Activated T-helper 1 cell treated with anti-CD3 and anti-CD28 coated beads, Interleukin-12 subunit alpha, Interleukin-12 subunit beta, Interleukin-2, Interleukin-4 antibody, amounts not matched to agents 30 ng/mL and 10 ng/mL and 1 ng/mL, durations not matched to agents 14 hours and 24 hours and 36 hours (primary cell): ENCODE results near the gene COX7B. TPM values are rescaled to one million over a fixed set of nuclear protein-coding genes. Genes with fewer than 3 reads are reported as not detected.
A peak's percentile ranks its signal among the peaks of the same experiment; 100 is the strongest.
"Not testable (repeated sequence)": the region's sequence is repeated elsewhere in the genome, so short reads cannot be mapped to it uniquely, and the experiment has no call there.

Source experiments
- DNase-seq: peaks from one replicate; pipeline ENCODE4 v3.0.0; 2021; ENCODE audit warnings: low spot score
- H3K27ac Mint-ChIP-seq: one replicate; pipeline ENCODE4 v1.8.0; 2021; ENCODE audit warnings: mild to moderate bottlenecking, mixed read lengths
- H3K27me3 Mint-ChIP-seq: one replicate; pipeline ENCODE4 v1.8.0; 2022; ENCODE audit warnings: mild to moderate bottlenecking, moderate library complexity, mixed read lengths; ENCODE audit not compliant: insufficient read depth
- H3K36me3 Mint-ChIP-seq: one replicate; pipeline ENCODE4 v1.8.0; 2021; ENCODE audit warnings: low read depth, mixed read lengths
- H3K4me1 Mint-ChIP-seq: one replicate; pipeline ENCODE4 v1.8.0; 2021; ENCODE audit warnings: low read depth, mixed read lengths
- H3K4me3 Mint-ChIP-seq: one replicate; pipeline ENCODE4 v1.8.0; 2021; ENCODE audit warnings: mild to moderate bottlenecking, moderate library complexity, mixed read lengths
- H3K9me3 Mint-ChIP-seq: one replicate; pipeline ENCODE4 v1.8.0; 2021; ENCODE audit warnings: mixed read lengths
- intact Hi-C: fragments of 100-400 bp; cut with micrococcal nuclease; formaldehyde crosslinking; loops from one replicate; pipeline ENCODE4 v1.15.1; 2024
- total RNA-seq: library from RNA; stranded (reverse); gene quantifications from 2 replicates; pipeline ENCODE4 v1.2.3, GENCODE V29; 2022

Gene COX7B, protein sequence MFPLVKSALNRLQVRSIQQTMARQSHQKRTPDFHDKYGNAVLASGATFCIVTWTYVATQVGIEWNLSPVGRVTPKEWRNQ
- total RNA-seq, result 272 and 286 TPM in 2 replicates

DNA sequence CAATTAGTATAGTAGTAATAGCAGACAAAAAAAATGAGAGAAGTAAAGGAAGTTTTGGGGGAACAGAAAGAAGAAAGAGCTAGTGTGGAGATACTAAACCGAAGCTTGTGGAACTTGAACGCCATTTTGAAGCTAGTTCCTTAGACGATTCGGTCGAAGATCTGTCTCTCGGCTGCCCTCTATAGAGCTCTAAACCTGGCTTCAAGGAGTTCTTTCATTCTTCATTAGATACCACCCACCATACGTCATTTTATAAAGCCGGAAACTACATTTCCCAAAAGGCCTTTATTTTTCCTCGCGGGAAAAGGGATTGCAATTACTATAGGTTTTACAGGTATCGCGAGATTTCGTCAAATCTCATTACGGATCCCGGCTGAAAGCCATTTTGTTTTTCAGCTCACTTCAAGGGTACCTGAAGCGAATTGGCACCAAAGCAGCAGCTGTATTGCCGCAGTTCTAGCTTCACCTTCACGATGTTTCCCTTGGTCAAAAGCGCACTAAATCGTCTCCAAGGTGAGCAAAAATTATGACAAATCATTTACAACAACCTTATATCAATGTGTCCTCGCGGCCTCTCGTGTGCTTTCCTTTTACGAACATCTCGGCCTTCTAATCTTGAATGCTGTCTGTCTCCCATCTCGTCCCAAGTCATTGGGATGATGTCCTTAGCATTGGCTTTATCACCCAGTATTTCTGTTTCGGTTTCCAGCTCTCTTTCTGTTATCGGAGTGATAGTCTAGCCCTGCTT, at the start of gene COX7B:
TSS of gene COX7B (plus strand) at position 388 of the 748 bp plus-strand sequence. CDS start at position 474, 86 bp downstream.
- Mint-ChIP-seq H3K4me1 (peaks cover 14% of the 10 kb centered on the region), H3K9me3 (no peaks in the 10 kb centered on the region), H3K36me3 (peaks cover 14% of the 10 kb centered on the region), H3K27me3 (peaks cover 2% of the 10 kb centered on the region), H3K4me3 (peak within 1 kb of the TSS; percentile 95), H3K27ac (peak within 1 kb of the TSS; percentile 94)
- peak; percentile 65 for DNase-seq
- intact Hi-C loops, result loop anchor here (1.0 to 10.0 kb wide), 8 partner anchors 11 to 1724 kb away; partner anchors contain the start of genes ATP7A, GPR174, PBDC1 and PGK1

DNA sequence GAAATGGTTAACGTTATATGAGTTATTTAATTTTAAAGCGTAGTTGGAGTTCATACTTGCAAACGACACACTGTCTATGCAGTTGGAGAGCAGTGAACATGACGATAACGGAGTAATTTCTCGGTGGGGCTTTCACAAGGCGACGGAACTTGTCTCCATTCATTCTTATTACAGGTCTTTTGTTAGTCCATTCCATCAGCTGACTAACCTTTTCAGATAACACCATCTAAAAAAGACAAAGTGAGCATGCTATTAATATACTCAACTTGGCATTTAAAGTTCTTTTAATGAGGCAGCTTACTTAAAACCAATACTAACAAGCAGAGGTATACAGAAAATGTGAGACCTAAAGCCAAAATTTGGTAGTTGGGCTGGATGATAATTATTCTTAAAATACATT, 23.9 kb upstream of the COX7B start:
- Mint-ChIP-seq H3K36me3 (peaks cover 18% of the 10 kb centered on the region), H3K27me3 (no peaks in the 10 kb centered on the region), H3K27ac (no peak overlapping the region), H3K4me3 (no peak overlapping the region), H3K4me1 (no peaks in the 10 kb centered on the region), H3K9me3 (no peaks in the 10 kb centered on the region)
- no peak for DNase-seq
- intact Hi-C loops, result no loop called here

DNA sequence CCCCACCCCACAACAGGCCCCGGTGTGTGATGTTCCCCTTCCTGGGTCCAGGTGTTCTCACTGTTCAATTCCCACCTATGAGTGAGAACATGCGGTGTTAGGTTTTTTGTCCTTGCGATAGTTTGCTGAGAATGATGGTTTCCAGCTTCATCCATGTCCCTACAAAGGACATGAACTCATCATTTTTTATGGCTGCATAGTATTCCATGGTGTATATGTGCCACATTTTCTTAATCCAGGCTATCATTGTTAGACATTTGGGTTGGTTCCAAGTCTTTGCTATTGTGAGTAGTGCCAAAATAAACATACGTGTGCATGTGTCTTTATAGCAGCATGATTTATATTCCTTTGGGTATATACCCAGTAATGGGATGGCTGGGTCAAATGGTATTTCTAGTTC, 17.9 kb upstream of the COX7B start:
- intact Hi-C loops, H3K9me3 Mint-ChIP-seq, H3K4me3 Mint-ChIP-seq, H3K4me1 Mint-ChIP-seq, H3K27me3 Mint-ChIP-seq, H3K27ac Mint-ChIP-seq, H3K36me3 Mint-ChIP-seq, DNase-seq: not testable (repeated sequence)

DNA sequence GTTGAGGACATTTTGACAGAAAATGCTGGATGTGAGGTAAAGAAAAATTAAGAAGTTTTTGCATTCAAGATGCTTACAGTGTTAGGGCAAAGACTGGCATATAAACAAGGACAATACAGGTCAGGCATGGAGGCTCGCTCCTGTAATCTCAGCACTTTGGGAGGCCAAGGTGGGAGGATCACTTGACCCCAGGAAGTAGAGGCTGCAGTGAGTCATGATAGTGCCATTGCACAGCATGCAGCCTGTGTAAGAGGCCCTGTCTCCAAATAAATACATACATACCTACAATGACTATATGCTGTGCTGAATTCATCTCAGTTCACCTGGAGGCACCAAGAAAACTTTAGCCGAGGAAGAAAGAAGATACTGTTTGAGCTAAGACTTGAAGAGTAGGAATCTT, 6.4 kb upstream of the COX7B start:
- Mint-ChIP-seq H3K27me3 (no peaks in the 10 kb centered on the region), H3K9me3 (peaks cover 6% of the 10 kb centered on the region), H3K27ac (no peak overlapping the region), H3K4me3 (peak overlapping the region; percentile 67), H3K36me3 (peaks cover 15% of the 10 kb centered on the region), H3K4me1 (peaks cover 18% of the 10 kb centered on the region)
- intact Hi-C loops, result loop anchor here (5.0 to 10.0 kb wide), 4 partner anchors 248 to 1718 kb away; partner anchors contain the start of genes FGF16, GPR174 and PBDC1
- no peak for DNase-seq

DNA sequence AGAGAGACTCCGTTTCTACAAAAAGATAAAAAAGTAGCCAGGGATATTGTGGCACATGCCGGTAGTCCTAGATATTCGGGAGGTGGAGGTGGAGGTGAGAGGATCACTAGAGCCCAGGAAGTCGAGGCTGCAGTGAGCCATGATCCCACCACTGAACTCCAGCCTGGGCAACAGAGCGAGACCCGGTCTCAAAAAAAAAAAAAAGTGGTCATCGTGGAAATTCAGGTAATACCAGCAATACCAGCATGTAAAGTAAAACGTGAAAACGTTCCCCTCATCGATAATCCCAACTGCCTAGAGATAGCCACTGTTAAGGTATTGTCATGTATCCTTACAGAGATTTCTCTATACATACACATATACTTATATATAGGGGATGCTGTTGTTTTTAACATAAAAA, 5.6 kb upstream of the COX7B start:
- no peaks in the 10 kb centered on the region for H3K27me3 Mint-ChIP-seq
- peaks cover 15% of the 10 kb centered on the region for H3K36me3 Mint-ChIP-seq
- peaks cover 6% of the 10 kb centered on the region for H3K9me3 Mint-ChIP-seq
- H3K4me3 Mint-ChIP-seq, result peak overlapping the region; percentile 98
- DNase-seq, result no peak
- intact Hi-C loops, result loop anchor here (2.0 to 10.0 kb wide), 5 partner anchors 131 to 1719 kb away; partner anchors contain the start of genes FGF16, GPR174 and PBDC1
- peaks cover 18% of the 10 kb centered on the region for H3K4me1 Mint-ChIP-seq
- H3K27ac Mint-ChIP-seq, result no peak overlapping the region

DNA sequence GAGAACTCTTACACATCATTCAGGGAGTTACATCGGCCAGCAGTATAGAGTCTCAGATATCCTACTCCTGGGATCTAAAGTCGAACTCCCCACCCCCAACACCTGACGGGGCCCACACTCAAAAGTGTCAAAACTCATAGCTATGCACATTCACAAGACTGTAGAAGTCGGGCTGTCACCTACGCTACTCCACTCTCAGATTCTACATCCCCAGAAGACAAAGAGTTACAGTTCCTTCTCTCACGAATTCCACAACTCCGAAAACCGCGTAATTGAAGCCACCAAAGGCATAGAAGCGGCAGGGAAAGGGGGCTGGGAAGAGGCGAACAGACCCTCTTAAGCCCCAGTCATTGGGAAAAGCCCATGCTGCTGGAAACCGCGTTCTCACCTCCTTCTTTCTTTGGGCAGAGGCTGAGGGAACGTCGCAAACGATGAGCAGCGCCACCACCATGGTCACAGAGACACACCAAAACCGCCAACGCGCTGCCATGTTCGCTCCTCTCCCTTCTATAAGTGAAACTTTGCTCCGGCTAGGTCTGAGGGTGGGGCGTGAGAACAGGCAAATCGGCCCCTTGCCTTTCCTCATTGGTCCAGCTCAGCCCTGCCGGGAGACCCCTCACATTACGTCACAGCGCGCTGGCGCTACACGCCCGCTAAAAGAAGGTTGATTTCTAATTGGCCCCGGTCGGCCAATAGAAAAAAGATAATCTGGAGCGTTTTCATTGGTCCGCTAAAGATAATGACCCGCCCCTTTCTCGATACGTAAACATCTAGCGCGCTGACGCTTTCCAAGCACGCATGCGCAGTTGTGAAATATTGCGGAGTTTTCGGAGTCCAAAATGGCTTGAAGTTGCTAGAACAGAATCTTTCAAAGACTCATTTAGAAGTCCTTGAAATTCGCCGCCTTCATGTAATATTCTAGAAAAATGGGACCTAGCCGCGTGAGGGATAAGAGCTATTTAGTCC, 4.1 kb upstream of the COX7B start, which contains the start of gene MAGT1:
TSS of gene MAGT1 (minus strand) at position 515 of the 966 bp plus-strand sequence. CDS start at position 490, 25 bp downstream.
- Mint-ChIP-seq H3K36me3 (peaks cover 10% of the 10 kb centered on the region), H3K4me3 (peak within 1 kb of the TSS; percentile 98), H3K9me3 (peaks cover 1% of the 10 kb centered on the region), H3K4me1 (peaks cover 12% of the 10 kb centered on the region), H3K27me3 (peaks cover 2% of the 10 kb centered on the region), H3K27ac (peak within 1 kb of the TSS; percentile 100)
- intact Hi-C loops, result loop anchor here (1.0 to 10.0 kb wide), 11 partner anchors 15 to 1720 kb away; partner anchors contain the start of genes ATP7A, FGF16, GPR174 and PBDC1
- DNase-seq, result peak; percentile 88

DNA sequence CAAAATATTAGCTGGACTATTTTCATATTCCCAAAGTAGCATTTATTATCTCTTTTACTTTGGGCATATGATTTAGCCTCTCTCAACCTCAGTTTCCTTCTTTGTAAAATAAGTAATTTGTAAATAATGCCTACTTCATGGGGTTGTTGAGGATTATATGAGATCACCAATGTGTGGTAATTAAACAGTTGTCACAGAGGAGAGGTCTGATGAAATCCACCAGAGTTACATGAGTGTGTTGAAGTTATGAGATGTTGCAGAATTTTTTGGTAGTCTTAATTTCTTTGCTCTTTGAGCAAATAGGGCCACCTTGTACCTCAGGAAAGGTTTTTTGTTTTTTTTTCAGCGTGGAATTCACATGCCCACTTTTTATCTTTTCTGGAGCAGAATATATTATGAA, 1.4 kb downstream of the COX7B start:
- Mint-ChIP-seq H3K27me3 (peaks cover 2% of the 10 kb centered on the region), H3K9me3 (no peaks in the 10 kb centered on the region), H3K4me1 (peaks cover 14% of the 10 kb centered on the region), H3K4me3 (peak overlapping the region; percentile 95), H3K36me3 (peaks cover 19% of the 10 kb centered on the region), H3K27ac (peak overlapping the region; percentile 70)
- intact Hi-C loops, result no loop called here
- DNase-seq, result no peak

DNA sequence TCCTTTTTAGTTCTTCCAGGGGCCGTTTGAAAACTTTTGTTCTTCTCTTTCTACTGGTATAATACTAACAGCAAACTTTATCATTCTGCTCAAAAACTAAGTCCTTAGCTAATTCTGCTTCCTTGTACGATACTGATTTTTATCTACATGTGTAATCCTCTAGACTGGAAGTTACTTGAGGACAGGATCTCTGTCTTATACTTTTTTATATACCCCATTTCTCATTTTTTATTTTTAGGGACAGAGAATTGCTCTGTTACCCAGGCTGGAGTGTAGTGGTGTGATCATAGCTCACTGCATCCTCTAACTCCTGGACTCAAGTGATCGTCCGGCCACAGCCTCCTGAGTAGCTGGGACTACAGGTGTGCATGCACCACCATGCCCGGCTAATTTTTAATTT, 2.2 kb downstream of the COX7B start:
- Mint-ChIP-seq H3K27me3 (peaks cover 2% of the 10 kb centered on the region), H3K36me3 (peaks cover 19% of the 10 kb centered on the region), H3K9me3 (no peaks in the 10 kb centered on the region), H3K4me1 (peaks cover 14% of the 10 kb centered on the region), H3K27ac (no peak overlapping the region), H3K4me3 (peak overlapping the region; percentile 95)
- intact Hi-C loops, result no loop called here
- DNase-seq, result no peak

DNA sequence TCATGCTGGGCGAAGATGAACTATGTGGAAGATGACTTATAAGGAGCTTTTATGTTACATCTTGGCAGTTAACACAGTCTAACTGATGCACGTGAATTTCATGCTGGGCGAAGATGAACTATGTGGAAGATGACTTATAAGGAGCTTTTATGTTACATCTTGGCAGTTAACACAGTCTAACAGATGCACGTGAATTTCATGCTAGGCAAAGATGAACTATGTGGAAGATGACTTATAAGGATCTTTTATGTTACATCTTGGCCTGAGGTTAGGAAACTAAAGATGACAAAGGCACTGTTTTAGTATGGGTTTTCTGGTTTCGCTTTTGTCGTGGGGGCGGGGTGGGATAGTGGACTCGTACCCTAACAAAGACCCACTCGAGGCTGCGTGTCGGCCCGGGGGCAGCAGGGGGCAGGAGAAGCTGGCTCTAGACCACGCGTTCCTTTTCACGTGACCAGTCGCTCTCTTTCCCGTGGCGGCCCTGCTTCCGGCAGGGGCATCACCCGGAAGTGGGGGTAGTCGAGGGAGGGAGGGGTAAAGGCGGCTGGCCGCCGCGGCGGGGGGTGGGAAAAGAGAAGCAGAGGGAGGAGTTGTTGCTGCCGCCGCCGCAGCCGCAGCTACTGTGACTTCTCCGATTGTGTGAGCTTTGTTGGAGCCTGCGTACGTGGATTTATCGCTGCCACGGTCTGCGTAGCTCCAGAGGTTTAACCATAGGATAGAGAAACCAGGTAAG, 11.0 kb downstream of the COX7B start, which contains the start of gene ATP7A:
TSS of gene ATP7A (plus strand) at position 586 of the 733 bp plus-strand sequence. CDS start 60,949 bp downstream, outside the sequence.
- Mint-ChIP-seq H3K9me3 (no peaks in the 10 kb centered on the region), H3K36me3 (no peaks in the 10 kb centered on the region), H3K4me3 (peak within 1 kb of the TSS; percentile 98), H3K27ac (peak within 1 kb of the TSS; percentile 97), H3K4me1 (peaks cover 16% of the 10 kb centered on the region), H3K27me3 (no peaks in the 10 kb centered on the region)
- peak; percentile 85 for DNase-seq
- intact Hi-C loops, result loop anchor here (1.0 kb wide), 7 partner anchors 11 to 420 kb away; partner anchors contain the start of genes COX7B, MAGT1 and PGK1

DNA sequence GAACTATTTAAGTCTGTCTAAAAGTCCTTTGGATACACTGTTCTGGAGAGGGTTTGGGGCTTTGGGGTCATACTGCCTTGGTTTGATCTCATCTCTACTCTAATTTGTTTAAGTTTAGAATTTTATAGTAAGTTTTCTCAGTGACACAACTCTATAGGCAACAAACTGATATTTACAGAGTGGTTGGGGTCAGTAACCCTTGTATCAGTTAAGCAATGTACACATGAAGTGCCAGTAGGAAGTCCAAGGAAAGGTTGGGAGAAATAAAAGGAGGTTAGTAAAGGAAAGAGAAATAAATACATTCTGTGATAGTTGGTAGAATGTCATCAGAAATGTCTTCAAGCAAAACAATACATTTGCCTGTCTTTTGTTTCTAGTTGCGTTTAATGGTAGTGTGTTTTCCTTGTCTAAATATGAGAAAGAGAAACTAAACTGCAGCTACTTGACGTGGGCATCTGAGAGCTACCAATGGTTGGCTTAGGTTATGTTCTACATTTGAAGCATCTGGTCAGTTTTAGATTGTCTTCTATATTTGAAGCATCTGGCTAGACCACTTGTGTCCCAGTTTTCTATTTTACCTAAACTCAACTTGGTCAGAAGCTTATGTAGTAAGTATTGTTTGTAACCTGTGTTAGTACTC, 18.1 kb downstream of the COX7B start:
- H3K27me3 Mint-ChIP-seq, result no peaks in the 10 kb centered on the region
- no peaks in the 10 kb centered on the region for H3K9me3 Mint-ChIP-seq
- intact Hi-C loops, result no loop called here
- H3K4me1 Mint-ChIP-seq, result peaks cover 29% of the 10 kb centered on the region
- H3K36me3 Mint-ChIP-seq, result peaks cover 2% of the 10 kb centered on the region
- H3K4me3 Mint-ChIP-seq, result peak overlapping the region; percentile 79
- H3K27ac Mint-ChIP-seq, result peak overlapping the region; percentile 81
- no peak for DNase-seq

DNA sequence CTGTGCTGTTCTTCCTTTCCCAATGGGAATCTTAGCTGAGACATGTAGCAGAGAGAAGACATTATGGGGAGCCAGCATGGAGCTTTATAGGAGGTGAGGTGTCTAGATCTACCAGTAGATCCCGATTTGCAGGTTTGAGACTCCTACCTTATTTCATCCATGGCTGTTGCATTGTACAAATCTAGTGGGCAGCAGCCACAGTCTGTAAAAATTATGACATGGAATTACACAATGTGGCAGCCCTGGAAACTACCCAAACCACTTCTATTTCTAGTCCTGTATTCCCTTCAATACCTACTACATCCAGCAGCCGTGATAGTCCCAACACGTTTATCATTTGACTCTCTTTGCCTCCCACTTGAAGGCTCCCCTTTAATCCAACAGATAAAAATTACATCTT, 19.3 kb downstream of the COX7B start:
- Mint-ChIP-seq H3K36me3 (peaks cover 2% of the 10 kb centered on the region), H3K4me3 (no peak overlapping the region)

More for the DNA sequence above, 19.3 kb downstream of the COX7B start:
- Mint-ChIP-seq H3K27me3 (no peaks in the 10 kb centered on the region), H3K4me1 (peaks cover 19% of the 10 kb centered on the region), H3K27ac (no peak overlapping the region), H3K9me3 (no peaks in the 10 kb centered on the region)
- DNase-seq, result no peak
- intact Hi-C loops, result no loop called here
